Right lobe of liver (tissue), 6 donors: ENCODE results near the gene ZBBX. TPM values are rescaled to one million over a fixed set of nuclear protein-coding genes. Genes with fewer than 3 reads are reported as not detected.

Source experiments
- ATAC-seq, 4 donors: fragments of 200-7000 bp; cut with Tn5 transposase; one replicate each; pipeline ENCODE4 v1.9.1; 2020; ENCODE audit warnings: mild to moderate bottlenecking in 4 of 4, moderate library complexity in 4 of 4
- DNase-seq, 3 donors: peaks; one replicate each; pipeline ENCODE4 v3.0.0-alpha.2; 2020
- H3K27ac ChIP-seq, 3 donors: fragments of 200-600 bp; one replicate each; pipeline ENCODE4 v1.8.0; 2022
- H3K27me3 ChIP-seq, 2 donors: fragments of 200-600 bp; one replicate each; pipeline ENCODE4 v1.8.0; 2022
- H3K36me3 ChIP-seq, 4 donors: fragments of 200-600 bp; sonication (generic) in 1 of 4; one replicate each; pipeline versions ENCODE4 v1.5.1 to v1.8.0; 2017 to 2022; ENCODE audit warnings: control low read depth in 1 of 4
- H3K4me1 ChIP-seq, 4 donors: fragments of 200-600 bp; sonication (generic) in 1 of 4; one replicate each; pipeline versions ENCODE4 v1.5.1 to v1.8.0; 2017 to 2022; ENCODE audit warnings: control low read depth in 1 of 4
- H3K4me3 ChIP-seq, 3 donors: fragments of 200-600 bp; one replicate each; pipeline ENCODE4 v1.8.0; 2022
- H3K9me3 ChIP-seq, 4 donors: fragments of 200-600 bp; sonication (generic) in 1 of 4; one replicate each; pipeline versions ENCODE4 v1.5.1 to v1.8.0; 2017 to 2022; ENCODE audit warnings: control low read depth in 1 of 4
- CTCF ChIP-seq, 4 donors: fragments of 200-600 bp in 3 of 4; fragments of 450-650 bp in 1 of 4; IDR thresholded peaks; one replicate each; pipeline versions ENCODE4 v1.5.1 to v1.8.0; 2016 to 2022; ENCODE audit warnings: antibody characterized with exemption in 4 of 4, mild to moderate bottlenecking in 2 of 4
- POLR2A ChIP-seq: fragments of 450-650 bp; IDR thresholded peaks from one replicate; pipeline ENCODE4 v1.6.1; 2017; ENCODE audit warnings: antibody characterized with exemption, mild to moderate bottlenecking
- WGBS: methylation state at CpG from one replicate; pipeline ENCODE4 v1.1.6; 2018; ENCODE audit warnings: low coverage, low lambda C conversion rate; ENCODE audit not compliant: insufficient coverage; ENCODE audit errors: missing lambda C conversion rate; 5-methylcytosine and 5-hydroxymethylcytosine counted together
- intact Hi-C, 2 donors: fragments of 100-400 bp; cut with DNase I; formaldehyde crosslinking; loops; one replicate each; pipeline versions ENCODE4 v1.11.2 to v1.14.1; 2022
- total RNA-seq, 6 experiments: library from RNA; depleted of rRNA in 2 of 6; stranded (reverse); fragments of >200 nt in 2 of 6; fragmentation: NEBNext Ultra II Directional in 3 of 6; extraction: Animal tissue kit (Norgen Biotek cat#: 25700) in 3 of 6; gene quantifications; one replicate each; pipeline versions ENCODE4 v1.1.0 to v1.2.4, GENCODE V29; 2016 to 2023
- donor health status: DM: no; HTN: yes; CAD: no.
- donor health status: DM: no; HTN: no; CAD: no.
- donor health status: DM: no; HTN: no; CAD: no.
- donor health status: DM: no; HTN: yes; CAD: no.
- donor health status: DM: no; HTN: yes; CAD: no.

The ZBBX gene
- total RNA-seq, 6 experiments from 2014 or later: not detected

GRCh38 chr3:167318996-167319615, 61.0 kb downstream of the ZBBX start:
- ATAC-seq: no peak

GRCh38 chr3:167318306-167318705, 61.8 kb downstream of the ZBBX start:
- Histone ChIP-seq H3K36me3 (no peaks in the 10 kb centered on the region), H3K4me3 (no peak overlapping the region), H3K9me3 (no peaks in the 10 kb centered on the region), H3K4me1 (no peaks in the 10 kb centered on the region), H3K27me3 (no peaks in the 10 kb centered on the region), H3K27ac (no peak overlapping the region)
- 49% methylated on average over 2 of the region's 2 CpGs for WGBS
- intact Hi-C loops: no loop called here
- TF ChIP-seq POLR2A (no peak), CTCF (IDR thresholded peaks at IDR 0.05) (no peak)
- DNase-seq (no peak), ATAC-seq (no peak)

More at GRCh38 chr3:167318996-167319615, 61.0 kb downstream of the ZBBX start:
- no peaks in the 10 kb centered on the region for H3K9me3 ChIP-seq
- no peaks in the 10 kb centered on the region for H3K36me3 ChIP-seq
- no peak overlapping the region for H3K27ac ChIP-seq
- WGBS: 78% methylated on average over 2 of the region's 2 CpGs
- intact Hi-C loops: no loop called here
- TF ChIP-seq POLR2A: no peak
- TF ChIP-seq CTCF (IDR thresholded peaks at IDR 0.05): no peak
- H3K4me1 ChIP-seq: no peaks in the 10 kb centered on the region
- DNase-seq: no peak
- H3K27me3 ChIP-seq: no peaks in the 10 kb centered on the region
- no peak overlapping the region for H3K4me3 ChIP-seq

GRCh38 chr3:167306319-167306718, 73.8 kb downstream of the ZBBX start:
- no peaks in the 10 kb centered on the region for H3K27me3 ChIP-seq
- H3K4me3 ChIP-seq: no peak overlapping the region
- DNase-seq (no peak), ATAC-seq (no peak)
- H3K36me3 ChIP-seq: no peaks in the 10 kb centered on the region
- 71% methylated on average over 1 of the region's 1 CpG for WGBS
- intact Hi-C loops: no loop called here
- peaks cover 0 to 6% (median 0%) of the 10 kb centered on the region in 4 donors for H3K4me1 ChIP-seq
- H3K9me3 ChIP-seq: no peaks in the 10 kb centered on the region
- no peak for TF ChIP-seq POLR2A
- H3K27ac ChIP-seq: no peak overlapping the region

GRCh38 chr3:167305340-167305890, 74.7 kb downstream of the ZBBX start:
- ATAC-seq (no peak), DNase-seq (no peak)
- H3K27me3 ChIP-seq: no peaks in the 10 kb centered on the region
- intact Hi-C loops: no loop called here
- WGBS: 0% methylated on average over 1 of the region's 1 CpG
- H3K4me1 ChIP-seq: peaks cover 0 to 6% (median 0%) of the 10 kb centered on the region in 4 donors
- H3K36me3 ChIP-seq: no peaks in the 10 kb centered on the region
- no peak overlapping the region for H3K4me3 ChIP-seq
- H3K9me3 ChIP-seq: no peaks in the 10 kb centered on the region
- TF ChIP-seq CTCF (IDR thresholded peaks at IDR 0.05) (no peak), POLR2A (no peak)
- no peak overlapping the region for H3K27ac ChIP-seq

- DNase-seq (no peak), ATAC-seq (peak; percentile 98 to 99 (median 99))
- Histone ChIP-seq H3K4me1 (peaks cover 0 to 6% (median 0%) of the 10 kb centered on the region in 4 donors), H3K4me3 (no peak overlapping the region), H3K9me3 (no peaks in the 10 kb centered on the region), H3K36me3 (no peaks in the 10 kb centered on the region), H3K27me3 (no peaks in the 10 kb centered on the region), H3K27ac (no peak overlapping the region)
- 21% methylated on average over 3 of the region's 3 CpGs for WGBS
- TF ChIP-seq POLR2A (no peak), CTCF (IDR thresholded peaks at IDR 0.05) (no peak)
- intact Hi-C loops: no loop called here
These were observed 76.0 kb downstream of the ZBBX start for GRCh38 chr3:167304077-167304476.
